H9 (cell line): ENCODE results near the gene B4GAT1. TPM values are rescaled to one million over a fixed set of nuclear protein-coding genes. Genes with fewer than 3 reads are reported as not detected.
A peak's percentile ranks its signal among the peaks of the same experiment; 100 is the strongest.

Experiments
- DNase-seq: peaks from one replicate; pipeline ENCODE4 v3.0.0-alpha.2; 2017
- H2AFZ ChIP-seq: one replicate; pipeline ENCODE4 v1.6.1; 2013; ENCODE audit warnings: mild to moderate bottlenecking, low read length, control low read depth, moderate library complexity
- H2AK5ac ChIP-seq: 2 replicates; pipeline ENCODE4 v1.6.1; 2013; ENCODE audit warnings: low read length, control low read depth, mixed read lengths; ENCODE audit not compliant: insufficient read length
- H2BK120ac ChIP-seq: one replicate; pipeline ENCODE4 v1.6.1; 2013; ENCODE audit warnings: low read depth, mild to moderate bottlenecking, low read length, control low read depth, inconsistent platforms; ENCODE audit not compliant: poor library complexity, severe bottlenecking
- H2BK12ac ChIP-seq: 2 replicates; pipeline ENCODE4 v1.6.1; 2013; ENCODE audit warnings: low read length, control low read depth, mixed read lengths, low read depth; ENCODE audit not compliant: insufficient read length
- H2BK15ac ChIP-seq: 2 replicates; pipeline ENCODE4 v1.6.1; 2013; ENCODE audit warnings: low read depth, low read length, control low read depth
- H2BK20ac ChIP-seq: one replicate; pipeline ENCODE4 v1.6.1; 2013; ENCODE audit warnings: low read depth, mild to moderate bottlenecking, low read length, control low read depth, inconsistent platforms; ENCODE audit not compliant: poor library complexity, severe bottlenecking
- H2BK5ac ChIP-seq: 2 replicates; pipeline ENCODE4 v1.6.1; 2013; ENCODE audit warnings: low read length, control low read depth, mixed read lengths; ENCODE audit not compliant: insufficient read length
- H3K14ac ChIP-seq: 2 replicates; pipeline ENCODE4 v1.6.1; 2013; ENCODE audit warnings: low read length, control low read depth; ENCODE audit not compliant: insufficient read depth
- H3K18ac ChIP-seq: 2 replicates; pipeline ENCODE4 v1.6.1; 2013; ENCODE audit warnings: low read depth, mild to moderate bottlenecking, mixed read lengths, low read length, control low read depth; ENCODE audit not compliant: insufficient read length
- H3K23ac ChIP-seq: 2 replicates; pipeline ENCODE4 v1.6.1; 2013; ENCODE audit warnings: low read length, control low read depth, mixed read lengths, low read depth; ENCODE audit not compliant: insufficient read length
- H3K23me2 ChIP-seq: 2 replicates; pipeline ENCODE4 v1.6.1; 2013; ENCODE audit warnings: low read depth, mild to moderate bottlenecking, mixed read lengths, low read length, control low read depth; ENCODE audit not compliant: insufficient read length, poor library complexity, severe bottlenecking
- H3K27ac ChIP-seq: 2 replicates; pipeline ENCODE4 v1.5.1; 2013; ENCODE audit warnings: low read length, control low read depth, mixed read lengths, low read depth; ENCODE audit not compliant: insufficient read length
- H3K27me3 ChIP-seq: 2 replicates; pipeline ENCODE4 v1.6.1; 2013; ENCODE audit warnings: low read length, control low read depth, inconsistent platforms; ENCODE audit not compliant: insufficient read depth
- H3K4ac ChIP-seq: 2 replicates; pipeline ENCODE4 v1.6.1; 2013; ENCODE audit warnings: low read depth, mild to moderate bottlenecking, control low read depth, inconsistent platforms, low read length, moderate library complexity
- H3K4me1 ChIP-seq: 2 replicates; pipeline ENCODE4 v1.6.1; 2013; ENCODE audit warnings: low read length, control low read depth, inconsistent platforms; ENCODE audit not compliant: insufficient read depth
- H3K4me2 ChIP-seq: 2 replicates; pipeline ENCODE4 v1.6.1; 2013; ENCODE audit warnings: low read length, control low read depth, mixed read lengths; ENCODE audit not compliant: insufficient read length, insufficient read depth
- H3K56ac ChIP-seq: 2 replicates; pipeline ENCODE4 v1.6.1; 2013; ENCODE audit warnings: low read depth, mild to moderate bottlenecking, mixed read lengths, low read length, control low read depth; ENCODE audit not compliant: insufficient read length
- H3K79me1 ChIP-seq: 2 replicates; pipeline ENCODE4 v1.6.1; 2013; ENCODE audit warnings: low read depth, mild to moderate bottlenecking, moderate library complexity, low read length, control low read depth, inconsistent platforms; ENCODE audit not compliant: insufficient read depth, poor library complexity, severe bottlenecking
- H3K79me2 ChIP-seq: 2 replicates; pipeline ENCODE4 v1.6.1; 2013; ENCODE audit warnings: low read length, control low read depth, inconsistent platforms; ENCODE audit not compliant: insufficient read depth
- H3K9ac ChIP-seq: 2 replicates; pipeline ENCODE4 v1.6.1; 2013; ENCODE audit warnings: low read length, control low read depth, mixed read lengths; ENCODE audit not compliant: insufficient read length; ENCODE audit errors: extremely low read depth
- H3K9me3 ChIP-seq: one replicate; pipeline ENCODE4 v1.6.1; 2013; ENCODE audit warnings: low read depth, low read length, inconsistent platforms; ENCODE audit not compliant: control insufficient read depth
- H3T11ph ChIP-seq: one replicate; pipeline ENCODE4 v1.6.1; 2013; ENCODE audit warnings: mild to moderate bottlenecking, low read length, control low read depth, inconsistent platforms
- H4K20me1 ChIP-seq: one replicate; pipeline ENCODE4 v1.6.1; 2013; ENCODE audit not compliant: control insufficient read depth, insufficient read length, insufficient read depth
- H4K5ac ChIP-seq: 2 replicates; pipeline ENCODE4 v1.6.1; 2013; ENCODE audit warnings: low read depth, mild to moderate bottlenecking, mixed read lengths, low read length, control low read depth; ENCODE audit not compliant: insufficient read length
- H4K8ac ChIP-seq: replicated peaks from 2 replicates; pipeline ENCODE4 v1.6.1; 2013; ENCODE audit warnings: low read length, control low read depth, mixed read lengths, low read depth; ENCODE audit not compliant: insufficient read length
- H4K91ac ChIP-seq: 2 replicates; pipeline ENCODE4 v1.6.1; 2013; ENCODE audit warnings: low read depth, mild to moderate bottlenecking, moderate library complexity, mixed read lengths, low read length, control low read depth; ENCODE audit not compliant: insufficient read length
- H3K27ac Mint-ChIP-seq, 3 experiments: 2 replicates in 2 of 3; 3 replicates in 1 of 3; pipeline ENCODE4 v1.8.0; 2020 to 2021; ENCODE audit warnings: mixed read lengths in 3 of 3, mild to moderate bottlenecking in 1 of 3, moderate library complexity in 1 of 3
- H3K27me3 Mint-ChIP-seq: 2 replicates; pipeline ENCODE4 v1.8.0; 2021; ENCODE audit warnings: low read depth, mild to moderate bottlenecking, moderate library complexity, mixed read lengths
- H3K36me3 Mint-ChIP-seq, 3 experiments: 2 replicates in 2 of 3; 3 replicates in 1 of 3; pipeline ENCODE4 v1.8.0; 2020 to 2021; ENCODE audit warnings: low read depth in 3 of 3, mixed read lengths in 3 of 3; ENCODE audit not compliant: insufficient read depth in 1 of 3
- H3K4me1 Mint-ChIP-seq, 2 experiments: 2 replicates each; pipeline ENCODE4 v1.8.0; 2020; ENCODE audit warnings: mixed read lengths in 2 of 2
- H3K4me3 Mint-ChIP-seq, 2 experiments: 2 replicates in 1 of 2; 3 replicates in 1 of 2; pipeline ENCODE4 v1.8.0; 2020 to 2021; ENCODE audit warnings: mild to moderate bottlenecking in 2 of 2, mixed read lengths in 2 of 2, moderate library complexity in 1 of 2
- H3K9me3 Mint-ChIP-seq, 2 experiments: 2 replicates in 1 of 2; 3 replicates in 1 of 2; pipeline ENCODE4 v1.8.0; 2020; ENCODE audit warnings: mild to moderate bottlenecking in 2 of 2, mixed read lengths in 2 of 2, moderate library complexity in 1 of 2
- CTCF ChIP-seq: fragments of 200-600 bp; sonication (generic); conservative IDR thresholded peaks from 3 replicates; pipeline ENCODE4 v1.8.0; 2021; ENCODE audit warnings: antibody characterized with exemption, mild to moderate bottlenecking
- WGBS: extraction: QIAGEN DNeasy Blood & Tissue Kit; methylation state at CpG from one replicate; pipeline ENCODE4 v1.1.7; 2013; ENCODE audit warnings: missing lambda C conversion rate, low lambda C conversion rate, mixed read lengths; ENCODE audit not compliant: insufficient read length; ENCODE audit errors: extremely low coverage; 5-methylcytosine and 5-hydroxymethylcytosine counted together
- total RNA-seq: library from RNA; stranded (reverse); gene quantifications from 2 replicates; pipeline ENCODE4 v1.2.1, GENCODE V29; 2021

The B4GAT1 gene
- total RNA-seq, 1 experiment from 2014 or later, result 24.3 TPM

GRCh38 chr11:66327171-66328030 is 20.0 kb downstream of the B4GAT1 start:
- no peaks in the 10 kb centered on the region for H3K79me2 ChIP-seq
- H3K9ac ChIP-seq, result no peak overlapping the region
- Mint-ChIP-seq H3K27me3 (peaks cover 10% of the 10 kb centered on the region), H3K27ac (no peak overlapping the region; a peak in 1 of 7 replicates), H3K4me1 (peaks cover 9 to 20% of the 10 kb centered on the region in 2 experiments), H3K4me3 (peak overlapping the region in 1 of 2 experiments; percentile 10; a peak in 2 of 5 replicates), H3K36me3 (no peaks in the 10 kb centered on the region; a peak in 1 of 7 replicates), H3K9me3 (no peaks in the 10 kb centered on the region)
- H3K4ac ChIP-seq, result no peak overlapping the region
- H2BK20ac ChIP-seq, result no peak overlapping the region
- no peak for TF ChIP-seq CTCF
- no peak overlapping the region for H3K27ac ChIP-seq
- H2AFZ ChIP-seq, result no peak overlapping the region
- H3K9me3 ChIP-seq, result no peaks in the 10 kb centered on the region
- no peak overlapping the region for H3K4me2 ChIP-seq
- no peak overlapping the region for H2BK12ac ChIP-seq
- no peak overlapping the region for H2BK15ac ChIP-seq
- H3K23ac ChIP-seq, result no peak overlapping the region
- H3K4me1 ChIP-seq, result 0 out of 2 replicates have a peak, but pooled peaks cover 3% of the 10 kb centered on the region
- no peaks in the 10 kb centered on the region for H4K20me1 ChIP-seq
- no peaks in the 10 kb centered on the region for H3K79me1 ChIP-seq
- no peak overlapping the region for H4K5ac ChIP-seq
- H4K91ac ChIP-seq, result no peak overlapping the region
- no peak for DNase-seq
- H3K18ac ChIP-seq, result no peak overlapping the region
- no peak overlapping the region for H4K8ac ChIP-seq
- no peak overlapping the region for H2AK5ac ChIP-seq
- no peak overlapping the region for H3T11ph ChIP-seq
- WGBS, result no CpG with 5 or more reads among the region's 10 CpGs
- H3K23me2 ChIP-seq, result no peaks in the 10 kb centered on the region
- no peak overlapping the region for H3K14ac ChIP-seq
- H2BK5ac ChIP-seq, result no peak overlapping the region
- H3K27me3 ChIP-seq, result no peaks in the 10 kb centered on the region
- H3K56ac ChIP-seq, result no peak overlapping the region
- no peak overlapping the region for H2BK120ac ChIP-seq
